MCF 10A (cell line): Measurements from ENCODE around the gene CCNJL. TPM values are rescaled to one million over a fixed set of nuclear protein-coding genes. Genes with fewer than 3 reads are reported as not detected.

ENCODE experiments used
- BruUV-seq: library from RNA; stranded (reverse); fragments of 400-500 nt; replicated peaks from 2 replicates; lab custom pipeline; 2021; lab: Mats Ljungman, UMichigan
- CTCF ChIA-PET: fragments of 300-600 bp; sonication (Branson Sonifier 250); formaldehyde crosslinking; extraction: SDS; loops from one replicate; lab custom pipeline; 2021; ENCODE audit warnings: antibody characterized with exemption, inconsistent platforms; lab: Yijun Ruan, JAX
- POLR2A ChIA-PET: fragments of 300-600, 350-650 bp; sonication (Branson Sonifier 250); formaldehyde crosslinking; extraction: SDS; loops from one replicate; lab custom pipeline; 2020; ENCODE audit warnings: antibody characterized with exemption, inconsistent platforms; lab: Yijun Ruan, JAX
- DNase-seq: peaks from one replicate; pipeline ENCODE4 v3.0.0-alpha.2; 2018; ENCODE audit not compliant: unreplicated experiment
- H3K27ac Mint-ChIP-seq: one replicate; pipeline ENCODE4 v1.8.0; 2022; ENCODE audit warnings: mild to moderate bottlenecking, low read depth, mixed read lengths; ENCODE audit not compliant: unreplicated experiment
- H3K27me3 Mint-ChIP-seq: one replicate; pipeline ENCODE4 v1.8.0; 2022; ENCODE audit warnings: mixed read lengths; ENCODE audit not compliant: insufficient read depth, unreplicated experiment
- H3K36me3 Mint-ChIP-seq: one replicate; pipeline ENCODE4 v1.8.0; 2022; ENCODE audit warnings: mild to moderate bottlenecking, moderate library complexity, mixed read lengths; ENCODE audit not compliant: insufficient read depth, unreplicated experiment
- H3K4me1 Mint-ChIP-seq: one replicate; pipeline ENCODE4 v1.8.0; 2022; ENCODE audit warnings: mixed read lengths; ENCODE audit not compliant: insufficient read depth, unreplicated experiment
- H3K4me3 Mint-ChIP-seq: one replicate; pipeline ENCODE4 v1.8.0; 2022; ENCODE audit warnings: mild to moderate bottlenecking, moderate library complexity, mixed read lengths; ENCODE audit not compliant: unreplicated experiment
- H3K9me3 Mint-ChIP-seq: one replicate; pipeline ENCODE4 v1.8.0; 2022; ENCODE audit warnings: mixed read lengths; ENCODE audit not compliant: unreplicated experiment
- CTCF ChIP-seq: fragments of 200-600 bp; IDR thresholded peaks from one replicate; pipeline ENCODE4 v1.8.0; 2022; ENCODE audit warnings: antibody characterized with exemption, mild to moderate bottlenecking; ENCODE audit not compliant: unreplicated experiment
- intact Hi-C: fragments of 100-400 bp; cut with micrococcal nuclease; formaldehyde crosslinking; loops from 2 replicates; pipeline ENCODE4 v1.14.1; 2022
- total RNA-seq: library from RNA; stranded (reverse); gene quantifications from 2 replicates; pipeline ENCODE4 v1.2.3, GENCODE V29; 2022

The CCNJL gene
- total RNA-seq, 1 experiment from 2014 or later = 3.6 TPM

DNA sequence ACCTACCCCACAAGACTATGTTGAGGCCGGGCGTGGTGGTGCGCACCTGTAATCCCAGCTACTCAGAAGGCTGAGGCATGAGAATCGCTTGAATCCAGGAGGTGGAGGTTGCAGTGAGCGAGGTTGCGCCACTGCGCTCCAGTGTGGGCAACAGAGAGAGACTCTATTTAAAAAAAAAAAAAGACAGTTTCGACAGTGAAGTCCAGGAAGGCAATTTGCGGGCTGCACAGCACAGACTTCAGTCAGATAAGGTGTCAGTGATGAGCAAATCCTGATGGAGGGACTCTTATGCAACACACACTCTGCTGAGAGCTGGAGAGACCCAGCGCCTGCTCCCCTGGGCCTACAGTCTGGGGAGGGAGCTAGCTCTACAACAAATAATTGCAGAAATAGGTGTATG, 14.2 kb downstream of the CCNJL start:
- DNase-seq = no peak
- BruUV-seq = no TSS peak
- no peak overlapping the region for H3K27ac Mint-ChIP-seq
- no peak for TF ChIP-seq CTCF
- peaks cover 7% of the 10 kb centered on the region for H3K4me1 Mint-ChIP-seq
- H3K36me3 Mint-ChIP-seq = no peaks in the 10 kb centered on the region
- no peaks in the 10 kb centered on the region for H3K9me3 Mint-ChIP-seq
- CTCF ChIA-PET = interaction anchor here (0.7 to 2.0 kb wide), 2 partner anchors 10 to 26 kb away, joined by 3 to 6 read pairs; no protein-coding TSS in a partner anchor
- POLR2A ChIA-PET = interaction anchor here (0.9 kb wide), 1 partner anchor 10 kb away, joined by 3 read pairs; no protein-coding TSS in a partner anchor
- H3K4me3 Mint-ChIP-seq = no peak overlapping the region
- intact Hi-C loops = no loop called here
- no peaks in the 10 kb centered on the region for H3K27me3 Mint-ChIP-seq

DNA sequence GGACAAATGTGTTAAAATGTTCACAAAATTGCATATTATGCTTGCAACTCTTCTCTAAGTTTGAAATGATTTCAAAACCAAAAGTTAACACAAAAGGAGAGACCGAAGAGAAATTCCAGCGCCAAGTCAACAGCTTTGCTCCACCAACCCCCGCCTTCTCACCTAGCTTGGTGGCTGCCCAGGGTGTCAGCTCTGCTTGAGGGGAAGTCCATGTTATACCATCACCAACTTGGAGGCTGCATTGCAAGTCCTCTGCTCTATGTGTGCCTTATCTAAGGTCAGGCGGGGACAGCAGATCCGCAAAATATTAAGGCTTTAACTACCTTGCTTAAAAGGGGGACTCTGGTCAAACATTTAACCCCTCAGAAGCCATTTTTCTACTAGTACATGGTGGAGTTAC, 14.6 kb downstream of the CCNJL start:
- TF ChIP-seq CTCF = no peak

DNA sequence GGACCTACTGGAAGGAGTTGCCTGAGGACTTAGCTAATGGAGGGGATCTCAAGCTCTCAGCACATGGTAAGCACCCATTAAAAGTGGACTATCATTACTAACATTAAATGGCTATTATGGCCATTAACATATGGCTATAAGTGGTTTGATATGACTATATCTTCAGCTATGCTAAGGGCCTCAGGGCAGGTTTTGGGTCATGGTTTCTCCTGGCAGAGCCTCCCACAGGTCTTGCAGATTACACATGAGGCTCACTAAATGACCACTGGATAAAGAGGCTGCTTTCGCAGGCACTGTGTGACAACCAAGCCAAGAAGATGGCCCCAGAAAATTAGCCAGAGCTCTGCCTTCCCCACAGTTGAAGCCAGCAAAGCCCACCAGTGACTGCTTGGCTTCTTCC, 15.4 kb downstream of the CCNJL start:
- ChIA-PET POLR2A (interaction anchor here (1.7 kb wide), 1 partner anchor 10 kb away, joined by 8 read pairs; no protein-coding TSS in a partner anchor), CTCF (interaction anchor here (2.0 kb wide), 1 partner anchor 9 kb away, joined by 6 read pairs; no protein-coding TSS in a partner anchor)

More for the DNA sequence above, 14.6 kb downstream of the CCNJL start:
- DNase-seq = no peak
- POLR2A ChIA-PET = no interaction called here
- CTCF ChIA-PET = interaction anchor here (0.7 to 2.0 kb wide), 2 partner anchors 10 to 26 kb away, joined by 3 to 6 read pairs; no protein-coding TSS in a partner anchor
- intact Hi-C loops = no loop called here
- H3K4me1 Mint-ChIP-seq = peaks cover 7% of the 10 kb centered on the region
- no TSS peak for BruUV-seq
- H3K36me3 Mint-ChIP-seq = no peaks in the 10 kb centered on the region
- no peaks in the 10 kb centered on the region for H3K9me3 Mint-ChIP-seq
- H3K27me3 Mint-ChIP-seq = no peaks in the 10 kb centered on the region
- H3K4me3 Mint-ChIP-seq = no peak overlapping the region
- H3K27ac Mint-ChIP-seq = no peak overlapping the region

DNA sequence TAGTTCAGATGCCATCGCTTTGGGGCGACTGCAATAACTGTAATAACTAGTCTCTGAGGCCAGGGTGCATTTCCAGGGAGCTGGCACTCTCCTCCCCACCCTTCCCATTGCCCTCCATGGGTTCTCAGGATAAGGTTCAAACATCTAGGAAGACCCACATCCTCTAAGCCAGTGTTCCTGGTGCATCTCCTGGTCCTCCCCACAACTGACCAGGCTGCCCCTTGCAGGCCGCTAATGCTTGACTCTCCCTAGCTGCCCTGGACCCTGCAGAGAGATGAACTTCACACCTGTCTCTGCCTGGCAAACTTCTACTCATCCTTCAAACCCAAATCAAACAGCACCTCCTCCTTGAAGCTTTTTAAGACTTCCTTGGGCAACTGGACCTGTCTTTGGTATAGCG, 15.9 kb downstream of the CCNJL start:
- H3K36me3 Mint-ChIP-seq = no peaks in the 10 kb centered on the region

More for the DNA sequence above, 15.4 kb downstream of the CCNJL start:
- H3K9me3 Mint-ChIP-seq = no peaks in the 10 kb centered on the region
- TF ChIP-seq CTCF = no peak
- intact Hi-C loops = no loop called here
- H3K27me3 Mint-ChIP-seq = no peaks in the 10 kb centered on the region
- no peak for DNase-seq
- H3K4me3 Mint-ChIP-seq = no peak overlapping the region
- BruUV-seq = no TSS peak
- no peaks in the 10 kb centered on the region for H3K36me3 Mint-ChIP-seq
- H3K4me1 Mint-ChIP-seq = peaks cover 7% of the 10 kb centered on the region
- no peak overlapping the region for H3K27ac Mint-ChIP-seq

More for the DNA sequence above, 15.9 kb downstream of the CCNJL start:
- Mint-ChIP-seq H3K4me3 (no peak overlapping the region), H3K9me3 (no peaks in the 10 kb centered on the region), H3K4me1 (peaks cover 7% of the 10 kb centered on the region), H3K27me3 (no peaks in the 10 kb centered on the region), H3K27ac (no peak overlapping the region)
- DNase-seq = no peak
- POLR2A ChIA-PET = interaction anchor here (1.7 kb wide), 1 partner anchor 9 kb away, joined by 8 read pairs; no protein-coding TSS in a partner anchor
- no peak for TF ChIP-seq CTCF
- BruUV-seq = no TSS peak
- intact Hi-C loops = no loop called here
- CTCF ChIA-PET = interaction anchor here (2.0 kb wide), 1 partner anchor 9 kb away, joined by 6 read pairs; no protein-coding TSS in a partner anchor
